ENCODE measurements around the gene PFN3. TPM values are rescaled to one million over a fixed set of nuclear protein-coding genes. Genes with fewer than 3 reads are reported as not detected.
A peak's percentile ranks its signal among the peaks of the same experiment; 100 is the strongest.

PFN3 gene
- total and polyA plus RNA-seq, 8 donors, result not detected

DNA sequence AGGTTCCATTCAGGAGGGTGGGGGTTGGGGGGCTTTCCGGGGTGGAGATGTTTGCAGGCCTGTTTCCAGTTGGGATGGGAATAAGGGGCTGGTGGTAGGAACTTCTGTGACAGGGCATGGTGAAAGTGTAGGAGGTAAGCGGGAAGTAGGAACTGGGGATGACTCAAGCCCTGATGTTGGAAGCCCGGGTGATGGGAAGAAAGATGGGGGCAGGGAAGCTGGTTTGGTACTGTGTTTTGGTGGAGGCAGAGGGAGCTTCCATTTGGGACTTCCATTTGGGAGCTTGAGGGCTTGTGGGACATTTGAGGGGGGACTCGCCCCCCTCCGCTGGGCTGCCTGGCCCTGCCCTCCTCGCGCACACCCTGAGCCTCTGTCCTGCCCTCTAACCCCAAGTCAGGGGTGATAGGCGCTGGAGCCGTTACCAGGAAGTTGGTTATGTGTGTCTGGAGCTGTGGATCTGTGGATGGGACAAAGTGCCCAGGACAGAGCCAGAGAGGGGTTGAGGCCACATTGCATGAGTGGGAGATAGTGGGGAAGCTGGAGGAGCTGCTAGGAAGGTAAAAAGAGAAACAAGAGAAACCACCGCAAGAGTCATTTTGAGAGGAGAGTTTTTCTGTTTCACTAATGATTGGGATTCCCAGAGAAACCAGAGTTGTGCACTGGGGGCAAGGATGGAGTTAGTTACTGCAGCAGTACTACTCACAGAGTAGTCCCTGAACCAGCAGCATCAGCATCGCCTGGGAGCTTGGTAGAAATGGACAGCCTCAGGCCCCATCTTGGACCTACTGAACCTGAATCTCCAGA lies 36.1 kb downstream of the PFN3 start:
- H3K27ac ChIP-seq, result no peak overlapping the region
- TF ChIP-seq POLR2AphosphoS5 (IDR thresholded peaks at IDR 0.05) (no peak), CTCF (IDR thresholded peaks at IDR 0.05) (no peak), POLR2A (IDR thresholded peaks at IDR 0.05) (no peak), EP300 (IDR thresholded peaks at IDR 0.05) (no peak)
- H3K27me3 ChIP-seq, result no peaks in the 10 kb centered on the region
- no peaks in the 10 kb centered on the region for H3K9me3 ChIP-seq
- H3K4me3 ChIP-seq, result no peak overlapping the region
- WGBS, 5 donors, result 75 to 84% (median 78%) methylated on average over 11 of the region's 11 CpGs
- intact Hi-C loops (cut with DNase I; ENCODE audit: low total_unique reads), result no loop called here
- peak in 1 of 2 donors; percentile 6 for DNase-seq
- peaks cover 0 to 9% (median 0%) of the 10 kb centered on the region in 4 donors for H3K36me3 ChIP-seq
- H3K4me1 ChIP-seq, result peaks cover 46 to 95% (median 66%) of the 10 kb centered on the region in 4 donors

DNA sequence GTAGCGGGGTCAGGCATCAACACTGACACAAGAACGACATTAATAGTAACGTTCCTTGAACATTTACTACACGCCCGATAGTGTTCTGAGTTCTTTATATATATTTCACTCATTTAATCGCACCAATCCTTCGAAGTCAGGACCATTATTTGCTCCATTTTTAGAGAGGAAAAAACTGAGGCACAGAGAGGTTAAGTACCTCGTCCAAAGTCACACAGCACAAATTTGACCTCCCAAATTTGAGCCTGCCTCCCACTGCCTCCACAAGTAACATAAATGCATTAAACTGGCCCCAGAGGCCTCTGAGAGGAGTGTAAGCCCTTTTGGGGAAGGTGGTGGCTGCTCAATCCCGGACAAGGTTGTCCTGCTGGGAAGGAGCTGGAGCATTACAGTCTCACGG lies 36.9 kb downstream of the PFN3 start:
- Histone ChIP-seq H3K27me3 (no peaks in the 10 kb centered on the region), H3K36me3 (peaks cover 0 to 9% (median 0%) of the 10 kb centered on the region in 4 donors), H3K9me3 (no peaks in the 10 kb centered on the region), H3K4me3 (peak overlapping the region; percentile 49 to 55 (median 52)), H3K4me1 (peaks cover 46 to 97% (median 66%) of the 10 kb centered on the region in 4 donors), H3K27ac (peak overlapping the region in 3 of 5 donors; percentile 72 to 79 (median 76))
- no peak for TF ChIP-seq CTCF (IDR thresholded peaks at IDR 0.05)
- no peak for TF ChIP-seq POLR2A (IDR thresholded peaks at IDR 0.05)
- no peak for TF ChIP-seq POLR2AphosphoS5 (IDR thresholded peaks at IDR 0.05)
- TF ChIP-seq EP300 (IDR thresholded peaks at IDR 0.05), result no peak
- peak in 1 of 2 donors; percentile 1 for DNase-seq
- WGBS, 5 donors, result 35 to 46% (median 38%) methylated on average over 10 of the region's 10 CpGs
- intact Hi-C loops (cut with DNase I; ENCODE audit: low total_unique reads), result no loop called here

- Histone ChIP-seq H3K4me3 (peak overlapping the region; percentile 49 to 55 (median 52)), H3K4me1 (peaks cover 44 to 97% (median 67%) of the 10 kb centered on the region in 4 donors), H3K27ac (peak overlapping the region; percentile 72 to 79 (median 74)), H3K36me3 (peaks cover 0 to 5% (median 0%) of the 10 kb centered on the region in 4 donors), H3K9me3 (no peaks in the 10 kb centered on the region), H3K27me3 (no peaks in the 10 kb centered on the region)
- DNase-seq, result peak; percentile 78 to 85
- WGBS, 5 donors, result 3 to 11% (median 6%) methylated on average over 31 to 59 of the region's 59 CpGs
- no peak for TF ChIP-seq CTCF (IDR thresholded peaks at IDR 0.05)
- no peak for TF ChIP-seq POLR2AphosphoS5 (IDR thresholded peaks at IDR 0.05)
- TF ChIP-seq EP300 (IDR thresholded peaks at IDR 0.05), result no peak
- TF ChIP-seq POLR2A (IDR thresholded peaks at IDR 0.05), result no peak
- intact Hi-C loops (cut with DNase I; ENCODE audit: low total_unique reads), result no loop called here
These were observed 37.6 kb downstream of the PFN3 start for GRCh38 chr5:177362610-177363507.

- peak overlapping the region; percentile 31 to 79 (median 74) for H3K27ac ChIP-seq
- intact Hi-C loops (cut with DNase I; ENCODE audit: low total_unique reads), result no loop called here
- DNase-seq, result no peak
These were observed 38.2 kb downstream of the PFN3 start for GRCh38 chr5:177362292-177362609.

More at GRCh38 chr5:177362292-177362609, 38.2 kb downstream of the PFN3 start:
- 51 to 69% (median 56%) methylated on average over 8 of the region's 8 CpGs for WGBS, 5 donors
- Histone ChIP-seq H3K4me3 (peak overlapping the region in 2 of 4 donors; percentile 49 to 55), H3K36me3 (peaks cover 0 to under 1% (median 0%) of the 10 kb centered on the region in 4 donors), H3K9me3 (no peaks in the 10 kb centered on the region), H3K4me1 (peaks cover 38 to 97% (median 66%) of the 10 kb centered on the region in 4 donors), H3K27me3 (no peaks in the 10 kb centered on the region)
- no peak for TF ChIP-seq CTCF (IDR thresholded peaks at IDR 0.05)
- TF ChIP-seq EP300 (IDR thresholded peaks at IDR 0.05), result no peak
- TF ChIP-seq POLR2AphosphoS5 (IDR thresholded peaks at IDR 0.05), result no peak
- no peak for TF ChIP-seq POLR2A (IDR thresholded peaks at IDR 0.05)

Measured in stomach (tissue), 9 donors.